Measurements from ENCODE around the gene C14orf180.
"Not testable (repeated sequence)": the region's sequence is repeated elsewhere in the genome, so short reads cannot be mapped to it uniquely, and the experiment has no call there.

C14orf180 gene

DNA sequence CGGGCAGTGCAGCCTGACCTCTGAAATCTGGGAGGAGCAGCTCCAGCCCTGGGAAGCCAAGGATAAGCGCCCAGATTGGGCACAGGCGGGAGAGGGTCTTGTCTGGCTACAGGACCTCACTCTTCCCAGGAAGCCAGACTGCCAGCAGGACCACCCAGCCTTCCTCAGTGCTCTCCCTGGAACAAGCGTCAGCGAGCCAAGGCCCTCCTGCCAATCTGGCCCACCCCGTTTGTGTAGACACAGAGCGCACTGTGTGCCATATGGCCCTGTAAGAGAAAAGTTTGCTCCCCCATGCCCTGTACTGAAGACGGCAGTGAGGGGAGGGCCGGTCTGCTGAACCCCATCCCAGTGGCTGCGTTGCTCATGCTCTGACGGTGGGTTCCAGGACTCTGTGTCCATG, 1.2 kb upstream of the C14orf180 start:
- DNase-seq (ENCODE audit: low read depth in 2 of 2), result no peak

DNA sequence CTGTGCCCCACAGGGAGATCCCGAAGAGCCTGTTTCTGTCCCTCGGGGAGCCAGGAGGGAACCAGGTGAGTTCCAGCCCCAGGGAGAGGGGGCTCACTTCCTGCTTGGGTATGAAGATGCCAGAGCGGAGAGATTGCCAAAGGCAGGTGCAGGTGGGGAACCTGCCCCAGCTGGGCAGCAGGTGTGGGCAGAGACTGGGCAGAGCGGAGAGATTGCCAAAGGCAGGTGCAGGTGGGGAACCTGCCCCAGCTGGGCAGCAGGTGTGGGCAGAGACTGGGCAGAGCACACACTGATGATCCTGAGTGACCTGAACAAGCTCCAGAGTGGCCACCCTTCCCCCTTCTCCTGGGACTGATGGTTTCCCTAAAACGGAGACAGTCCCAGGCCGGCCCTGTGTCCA, 375 bp downstream of the C14orf180 start:
- DNase-seq (ENCODE audit: low read depth in 2 of 2), result not testable (repeated sequence)

DNA sequence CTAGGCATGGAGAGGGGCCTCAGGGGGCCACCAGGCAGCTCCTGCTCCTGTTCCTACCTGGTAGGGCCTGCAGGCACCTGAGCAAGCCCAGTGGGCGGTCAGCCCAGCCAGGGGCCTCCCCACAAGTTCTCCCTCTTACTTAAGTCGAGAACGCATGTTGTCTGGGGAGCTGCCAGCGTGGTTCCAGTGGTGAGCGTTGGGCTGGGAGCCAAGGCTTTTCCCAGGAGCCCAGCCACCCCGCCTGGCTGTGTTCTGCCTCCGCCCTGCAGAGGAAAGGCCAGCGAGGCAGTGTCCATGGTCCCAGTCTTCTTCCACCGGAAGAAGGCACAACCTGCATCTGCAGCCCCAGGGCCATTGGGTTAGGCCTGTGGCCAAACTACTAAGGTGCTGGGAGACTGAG, 1.4 kb downstream of the C14orf180 start:
- DNase-seq (ENCODE audit: low read depth in 2 of 2), result no peak

DNA sequence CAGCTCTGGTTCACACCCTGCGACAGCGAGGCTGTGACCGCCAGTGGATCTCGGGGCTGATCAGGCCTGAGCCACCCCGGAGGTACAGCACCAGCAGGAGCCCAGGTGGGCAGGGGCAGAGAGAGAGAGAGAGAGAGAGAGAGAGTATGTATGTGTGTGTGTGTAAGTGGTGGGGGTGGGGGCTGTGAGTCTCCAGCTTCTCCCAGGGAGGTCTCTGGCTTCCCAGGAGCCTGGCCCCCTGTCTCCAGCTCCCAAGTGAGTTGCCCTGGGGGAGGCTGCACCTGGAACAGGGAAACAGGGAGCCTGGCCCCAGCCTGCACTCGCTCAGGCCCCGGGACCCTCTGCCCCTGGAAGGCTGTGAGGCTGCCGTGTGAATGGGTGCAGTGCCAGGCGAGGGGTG, 2.0 kb downstream of the C14orf180 start:
- no peak for DNase-seq (ENCODE audit: low read depth in 2 of 2)

DNA sequence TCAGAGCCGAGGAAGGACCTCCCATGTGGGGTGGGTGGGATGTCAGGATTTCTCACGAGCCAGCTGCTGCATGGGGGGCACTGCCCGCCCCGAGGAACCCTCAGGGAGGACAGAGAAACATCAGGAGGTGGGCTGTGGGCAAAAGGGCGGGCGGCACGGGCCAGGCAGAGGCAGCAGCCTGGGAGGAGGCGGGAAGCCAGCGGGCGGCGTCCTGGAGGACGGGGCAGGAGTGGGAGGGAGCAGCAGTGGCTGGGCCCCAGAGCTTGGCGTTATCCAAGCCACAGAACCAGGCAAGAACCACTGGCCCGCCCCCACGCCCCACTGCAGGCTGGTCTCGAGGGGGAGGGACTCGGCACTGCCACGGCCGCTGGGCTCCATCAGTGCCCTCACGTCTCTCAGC, 2.4 kb downstream of the C14orf180 start:
- no peak for DNase-seq (ENCODE audit: low read depth in 2 of 2)

DNA sequence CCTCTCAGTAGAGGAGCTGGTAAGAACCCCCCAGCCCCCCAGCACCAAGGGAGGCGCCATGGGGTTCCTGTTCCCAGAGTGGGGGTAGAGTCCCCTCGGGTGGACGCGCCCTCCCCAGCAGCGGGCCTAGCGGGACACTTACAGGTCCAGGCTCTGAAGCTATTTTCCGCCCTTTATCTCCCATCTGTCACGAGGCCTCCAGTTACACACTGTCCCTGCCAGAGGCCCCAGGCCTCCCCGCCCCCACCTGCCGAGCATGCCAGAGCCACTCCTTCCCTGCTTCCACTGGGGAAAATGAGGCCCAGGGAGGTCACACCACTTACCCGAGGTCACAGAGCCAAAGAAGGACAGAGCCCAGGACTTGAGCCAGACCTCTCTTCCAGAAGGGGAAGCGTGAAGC, 3.1 kb downstream of the C14orf180 start:
- DNase-seq (ENCODE audit: low read depth in 2 of 2), result no peak

DNA sequence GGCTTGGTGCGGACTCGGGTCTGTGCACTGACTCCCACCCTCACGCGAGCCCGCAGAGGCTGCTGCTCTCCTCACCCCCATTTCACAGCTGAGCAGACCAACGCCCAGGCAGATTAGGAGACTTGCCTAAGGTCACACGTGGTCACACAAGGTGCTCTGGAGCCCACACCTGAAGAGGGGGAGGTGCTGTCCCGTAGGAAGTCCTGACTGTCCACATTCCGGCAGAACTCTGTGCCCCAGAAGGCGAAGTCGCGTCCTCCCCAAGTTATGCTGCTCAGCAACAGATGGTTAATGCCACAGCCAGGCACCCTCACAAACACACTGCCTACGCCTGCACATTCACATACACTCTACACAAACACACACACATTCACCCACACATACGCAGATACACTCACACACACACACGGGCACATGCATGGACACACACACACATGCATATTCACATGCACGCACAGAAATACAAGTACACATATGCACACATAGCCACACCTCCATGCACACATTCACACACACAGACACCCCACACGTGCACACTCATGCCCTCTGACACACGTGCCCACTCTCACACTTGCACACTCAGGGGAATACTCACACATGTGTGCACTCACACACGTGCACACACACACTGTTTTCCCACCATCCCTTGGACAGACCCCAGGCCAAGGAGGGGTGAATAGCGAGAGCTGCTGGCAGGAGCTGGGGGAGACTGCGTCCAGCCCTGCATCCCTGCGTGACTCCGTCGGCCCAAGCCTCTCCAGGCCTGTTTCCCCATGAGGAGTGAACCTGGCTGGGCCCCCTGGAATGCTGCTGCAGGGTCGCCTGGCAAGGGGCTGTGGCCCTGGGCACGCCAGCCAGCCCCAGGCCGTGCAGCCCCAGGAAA, 4.1 kb downstream of the C14orf180 start:
- no peak for DNase-seq (ENCODE audit: low read depth in 2 of 2)

DNA sequence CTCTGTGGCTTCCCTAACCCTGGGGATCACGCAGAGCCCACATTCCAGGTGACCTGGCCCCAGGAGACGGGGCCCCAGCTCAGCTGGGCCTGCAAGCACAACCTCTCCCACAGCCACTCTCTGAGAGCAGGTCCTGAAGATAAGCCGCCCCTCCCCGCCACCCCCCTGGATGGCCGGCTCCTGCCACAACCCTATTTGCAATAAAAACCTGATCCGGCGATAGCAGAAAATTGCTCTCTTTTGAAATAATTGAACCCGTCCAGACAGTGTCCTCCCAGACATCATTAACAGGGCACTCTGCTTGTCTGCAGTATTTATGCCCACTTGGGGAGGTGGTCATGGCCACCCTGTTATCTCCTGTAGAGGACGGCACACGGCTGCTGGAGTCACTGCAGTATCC, 5.0 kb downstream of the C14orf180 start:
- DNase-seq (ENCODE audit: low read depth in 2 of 2), result no peak

DNA sequence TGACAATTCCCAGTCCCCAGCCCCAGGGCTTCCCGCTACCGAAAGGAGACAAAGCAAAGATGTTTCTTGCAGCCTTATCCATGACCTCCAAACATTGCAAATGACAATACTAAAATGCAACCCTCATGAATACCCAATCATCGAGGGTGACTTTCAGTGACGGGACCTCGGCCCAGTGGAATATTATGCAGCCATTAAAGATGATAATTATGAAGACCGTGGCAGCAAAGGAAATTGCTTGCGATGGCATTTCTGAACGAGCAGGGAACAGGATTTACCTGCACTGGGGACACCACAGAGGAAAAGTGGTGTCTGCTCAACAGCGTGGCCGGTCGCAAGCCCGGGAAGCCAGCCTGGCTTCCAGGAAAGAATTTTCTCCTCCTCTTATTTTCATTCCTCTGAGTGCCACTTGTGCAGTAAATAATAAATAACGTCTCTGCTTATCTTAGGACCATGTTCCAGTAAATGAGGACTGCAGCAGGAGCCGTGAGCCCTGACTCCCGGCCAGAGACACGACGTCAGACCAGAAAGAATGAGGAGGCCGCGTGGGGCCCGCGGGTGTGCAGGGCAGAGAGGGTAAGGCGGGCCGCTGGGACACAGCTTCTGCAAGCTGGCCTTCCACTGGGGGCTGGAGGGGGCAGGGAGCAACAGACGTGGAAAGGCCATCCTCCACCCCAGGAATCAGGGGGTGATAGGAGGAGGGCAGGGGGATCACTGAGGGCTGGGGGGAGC, 6.6 kb downstream of the C14orf180 start:
- DNase-seq (ENCODE audit: low read depth in 2 of 2), result no peak

DNA sequence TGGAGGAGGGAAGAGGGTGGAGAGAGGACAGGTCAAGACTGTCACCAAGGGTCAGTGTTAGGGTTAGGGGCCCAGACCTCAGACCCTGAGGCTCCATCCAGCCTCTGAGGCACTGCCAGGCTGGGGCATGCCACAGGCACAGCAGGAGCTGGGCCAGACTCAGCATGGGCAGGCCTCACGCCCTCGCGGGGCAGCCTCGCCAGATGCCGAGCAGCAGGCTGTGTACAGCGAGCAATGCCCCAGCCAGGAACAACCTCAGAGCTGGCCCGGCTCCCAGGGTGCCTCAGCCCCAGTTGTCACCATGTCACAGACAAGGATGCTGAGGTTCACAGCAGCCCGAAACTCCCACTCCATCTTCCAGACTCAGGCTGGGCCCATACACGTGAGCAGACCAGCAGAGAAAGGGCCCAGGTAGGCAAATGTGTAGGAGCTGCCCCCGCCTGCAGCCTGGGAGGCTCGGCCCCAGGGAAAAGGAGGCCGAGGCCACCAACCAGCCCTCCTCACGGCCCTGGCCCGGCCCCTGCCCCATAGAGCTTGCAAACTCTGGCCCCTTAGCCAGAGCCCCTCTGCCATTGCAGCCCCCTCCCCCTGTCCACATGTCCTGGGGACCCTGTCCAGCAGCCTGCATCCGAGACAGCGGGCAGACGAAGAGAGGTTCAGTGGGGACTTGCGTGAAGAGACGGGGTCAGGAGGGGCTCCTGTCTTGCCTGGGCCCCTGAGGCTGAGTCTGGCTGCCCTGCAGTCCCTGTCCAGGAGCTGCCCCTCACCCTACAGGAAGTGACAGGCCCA, 7.5 kb downstream of the C14orf180 start:
- no peak for DNase-seq (ENCODE audit: low read depth in 2 of 2)

DNA sequence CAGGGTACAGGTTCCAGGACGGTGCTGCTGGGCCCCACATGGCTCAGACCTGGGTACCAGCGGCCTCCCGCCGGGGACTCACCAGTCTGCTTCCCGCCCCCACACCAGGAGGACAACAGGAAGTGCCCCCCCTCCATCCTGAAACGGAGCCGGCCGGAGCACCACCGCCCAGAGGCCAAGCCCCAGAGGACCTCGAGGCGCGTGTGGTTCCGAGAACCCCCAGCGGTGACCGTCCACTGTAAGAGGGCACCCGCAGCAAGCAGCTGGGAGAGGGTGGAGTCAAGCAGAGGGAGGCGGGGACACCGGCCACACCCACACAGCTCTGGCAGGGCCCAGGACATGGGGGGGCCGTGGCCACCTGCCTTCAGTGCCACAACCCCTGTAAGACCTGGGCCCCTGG, 8.1 kb downstream of the C14orf180 start:
- DNase-seq (ENCODE audit: low read depth in 2 of 2), result no peak

DNA sequence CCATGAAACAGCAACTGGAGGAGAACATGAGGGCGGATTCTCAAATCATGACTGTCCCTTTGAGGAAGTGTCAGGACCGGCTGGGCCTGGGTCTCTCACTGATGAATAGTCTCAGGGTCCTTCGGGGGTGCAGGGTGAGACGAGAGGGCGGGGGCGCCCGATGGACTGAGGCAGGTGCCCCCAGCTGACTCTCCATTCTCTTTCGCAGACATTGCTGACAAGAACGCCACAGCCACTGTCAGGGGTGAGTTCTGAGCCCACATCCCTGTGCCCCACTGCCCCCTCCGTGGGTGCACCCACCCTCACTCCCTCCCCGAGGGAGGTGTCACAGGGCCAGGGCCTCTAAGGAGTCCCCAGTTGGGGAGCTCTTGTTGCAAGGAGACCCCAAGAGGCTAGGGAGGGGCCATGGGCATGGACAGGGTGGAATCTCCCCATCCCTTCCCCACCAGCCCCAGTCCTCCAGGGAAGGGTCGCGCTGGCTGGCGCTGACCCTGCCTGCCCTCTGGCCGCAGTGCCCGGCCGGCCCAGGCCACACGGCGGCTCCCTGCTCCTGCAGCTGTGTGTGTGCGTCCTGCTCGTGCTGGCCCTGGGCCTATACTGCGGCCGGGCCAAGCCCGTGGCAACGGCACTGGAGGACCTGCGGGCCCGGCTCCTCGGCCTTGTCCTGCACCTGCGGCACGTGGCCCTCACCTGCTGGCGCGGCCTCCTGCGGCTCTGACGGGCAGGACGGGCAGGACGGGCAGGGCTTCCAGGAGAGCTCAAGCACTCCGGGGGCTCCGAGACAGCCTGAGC, 8.7 kb downstream of the C14orf180 start:
- DNase-seq (ENCODE audit: low read depth in 2 of 2), result no peak

DNA sequence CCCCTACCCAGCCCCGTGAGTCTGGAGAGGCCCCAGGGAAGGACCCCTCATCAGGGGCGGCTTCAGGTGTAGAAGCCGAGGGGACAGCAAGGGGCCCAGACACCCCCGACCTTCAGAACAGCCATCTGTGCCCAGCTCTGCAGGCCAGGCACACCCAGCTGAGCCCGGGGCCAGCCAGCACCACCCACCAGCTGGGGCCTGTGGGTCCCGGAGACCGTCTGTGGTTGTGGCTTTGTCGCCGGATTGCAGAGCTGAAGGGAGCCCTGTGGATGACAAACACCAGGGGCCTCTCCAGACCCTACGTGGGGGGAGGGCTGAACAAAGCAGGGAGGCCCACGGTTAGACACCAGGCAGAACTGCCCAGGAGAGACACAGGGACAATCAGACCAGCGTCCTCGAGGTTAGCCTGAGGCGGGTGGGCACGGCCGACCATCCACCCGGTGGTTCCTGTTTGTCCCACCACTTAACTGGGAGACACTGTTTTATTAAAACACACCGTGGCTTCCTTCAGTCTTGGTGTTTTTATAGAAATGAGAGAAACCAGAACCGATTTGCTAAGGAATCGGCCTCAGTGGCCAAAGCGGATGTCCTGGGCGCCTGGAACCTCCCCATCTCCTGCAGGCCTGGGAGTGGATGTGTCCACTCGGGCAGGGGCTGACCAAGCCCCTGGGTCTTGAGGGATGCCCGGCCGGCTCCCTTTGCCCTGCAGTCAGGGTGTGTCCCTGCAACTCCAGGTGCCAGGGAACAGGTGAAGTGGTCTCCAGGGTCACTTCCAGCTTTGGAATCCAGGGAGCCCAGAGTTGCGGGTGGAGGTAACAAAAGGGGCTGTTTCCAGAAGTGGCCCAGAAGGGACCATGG, 10.0 kb downstream of the C14orf180 start:
- no peak for DNase-seq (ENCODE audit: low read depth in 2 of 2)

DNA sequence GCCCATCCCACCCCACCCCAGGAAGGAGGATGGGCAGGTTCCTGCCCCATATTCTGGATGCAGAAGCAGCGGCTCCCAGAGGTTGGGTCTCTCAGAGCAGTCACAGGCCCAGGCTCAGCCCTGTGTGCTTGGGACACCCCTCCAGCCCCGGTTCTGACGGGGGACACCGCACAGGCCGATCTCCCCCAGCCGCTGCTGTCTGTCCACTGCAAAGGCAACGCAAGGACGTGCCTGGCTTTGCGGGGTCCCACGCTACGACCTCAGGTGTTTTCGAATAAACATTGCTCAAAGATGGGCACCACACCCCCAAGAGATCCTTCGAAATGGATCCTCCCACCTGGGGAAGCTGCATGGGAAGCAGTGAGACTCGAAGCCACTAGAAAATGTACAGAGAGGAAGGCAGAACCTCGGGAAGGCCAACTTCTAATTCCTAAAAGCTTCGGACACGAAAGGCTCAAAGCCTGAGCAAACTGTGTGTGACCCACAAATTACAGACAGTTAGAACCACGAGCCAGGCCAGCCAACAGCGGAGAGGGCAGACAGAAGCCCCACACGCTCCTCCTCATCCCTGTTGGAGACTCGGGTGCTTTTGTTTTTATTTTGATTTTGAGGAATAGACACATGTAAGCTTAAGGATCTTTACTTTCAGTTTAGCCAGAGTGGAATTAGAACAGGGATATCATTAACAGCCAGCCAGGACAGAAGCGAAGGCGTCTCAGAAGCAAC, 10.8 kb downstream of the C14orf180 start:
- DNase-seq (ENCODE audit: low read depth in 2 of 2), result no peak

DNA sequence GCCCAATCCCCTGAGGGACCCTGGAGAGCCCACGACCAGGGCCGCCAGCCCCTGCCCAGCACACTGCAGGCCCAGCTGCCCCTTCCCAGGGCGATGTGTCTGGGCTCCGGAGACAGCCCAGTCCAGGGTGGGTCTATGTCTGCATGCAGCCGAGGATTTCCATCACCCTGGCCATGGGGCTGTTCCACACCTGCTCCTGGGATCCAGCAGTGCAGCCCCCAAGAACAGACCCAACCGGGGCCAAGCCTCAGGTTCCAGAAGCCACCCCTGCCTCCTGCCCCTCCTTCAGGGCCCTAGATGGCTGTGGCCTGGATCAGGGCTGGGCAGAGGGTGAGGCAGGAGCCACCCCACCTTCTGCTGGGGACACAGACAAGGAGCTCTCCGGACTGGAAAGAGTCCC, 11.5 kb downstream of the C14orf180 start:
- no peak for DNase-seq (ENCODE audit: low read depth in 2 of 2)

DNA sequence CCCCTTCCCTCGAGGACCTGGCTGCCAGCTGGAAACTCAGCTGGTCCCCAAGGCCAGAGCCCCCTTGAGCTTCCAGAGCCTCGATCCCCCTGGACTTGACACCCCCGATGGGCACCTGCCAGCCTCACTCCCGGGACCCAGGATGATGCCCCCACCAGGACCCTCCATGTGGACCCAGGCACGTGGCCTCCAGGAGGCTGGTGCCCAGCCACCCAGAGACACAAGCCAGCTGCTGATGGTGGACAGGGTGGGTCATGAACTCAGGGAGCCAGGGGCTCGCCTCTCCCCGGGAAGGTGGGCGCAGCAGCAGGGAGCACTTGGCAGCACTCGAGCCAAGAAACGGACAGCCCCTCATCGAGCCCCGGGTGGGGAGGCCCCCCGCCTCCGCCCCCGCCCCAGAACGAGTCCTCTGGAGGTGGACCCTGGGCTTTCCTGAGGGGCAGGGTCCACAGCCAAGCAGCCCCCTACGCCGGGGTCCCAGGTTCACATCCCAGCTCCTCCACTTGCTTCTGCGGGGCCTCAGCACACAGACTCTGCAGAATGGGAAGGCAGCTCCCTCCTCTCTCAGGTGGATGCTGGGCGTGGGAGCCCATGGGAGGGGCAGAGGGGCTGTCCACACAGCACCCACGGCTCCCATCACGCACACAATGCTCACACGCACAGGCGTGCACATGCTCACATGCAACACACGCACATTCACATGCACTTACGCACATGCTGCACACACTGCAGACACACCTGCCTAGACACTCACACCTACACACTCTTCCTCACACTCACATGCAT, 12.1 kb downstream of the C14orf180 start:
- DNase-seq (ENCODE audit: low read depth in 2 of 2), result no peak

DNA sequence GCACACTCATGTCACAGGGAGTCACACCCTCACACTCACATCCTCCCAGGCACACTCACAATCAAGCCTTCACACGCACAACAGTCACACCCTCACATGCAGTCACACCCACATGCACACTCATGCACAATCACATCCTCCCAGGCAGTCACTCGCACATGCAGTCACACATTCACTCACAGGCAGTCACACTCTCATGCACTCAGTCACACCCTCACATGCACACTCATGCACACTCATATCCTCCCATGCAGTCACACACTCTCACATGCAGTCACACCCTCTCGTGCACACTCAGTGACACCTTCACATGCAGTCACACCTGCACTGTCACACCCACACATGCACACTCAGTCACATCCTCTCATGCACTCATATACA, 12.7 kb downstream of the C14orf180 start:
- no peak for DNase-seq (ENCODE audit: low read depth in 2 of 2)

DNA sequence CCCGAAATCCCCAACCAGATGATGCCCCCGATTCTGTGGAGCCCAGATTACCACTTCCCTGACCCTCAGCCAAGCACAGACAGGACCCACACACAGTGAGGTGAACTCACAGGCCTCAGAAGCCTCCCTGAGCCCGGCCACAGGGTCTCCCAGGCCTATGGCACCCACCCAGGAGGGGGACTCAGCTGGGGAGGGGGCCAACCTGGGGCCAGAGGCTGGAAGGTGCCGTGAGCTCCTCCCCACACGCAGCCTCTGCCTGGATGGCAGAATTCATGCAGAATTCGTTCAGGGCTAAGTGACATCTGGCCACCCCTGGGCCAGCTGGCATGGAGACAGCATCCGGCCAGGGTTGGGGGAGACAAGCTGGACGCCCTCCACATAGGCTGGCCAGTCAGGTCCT, 13.2 kb downstream of the C14orf180 start:
- DNase-seq (ENCODE audit: low read depth in 2 of 2), result no peak

DNA sequence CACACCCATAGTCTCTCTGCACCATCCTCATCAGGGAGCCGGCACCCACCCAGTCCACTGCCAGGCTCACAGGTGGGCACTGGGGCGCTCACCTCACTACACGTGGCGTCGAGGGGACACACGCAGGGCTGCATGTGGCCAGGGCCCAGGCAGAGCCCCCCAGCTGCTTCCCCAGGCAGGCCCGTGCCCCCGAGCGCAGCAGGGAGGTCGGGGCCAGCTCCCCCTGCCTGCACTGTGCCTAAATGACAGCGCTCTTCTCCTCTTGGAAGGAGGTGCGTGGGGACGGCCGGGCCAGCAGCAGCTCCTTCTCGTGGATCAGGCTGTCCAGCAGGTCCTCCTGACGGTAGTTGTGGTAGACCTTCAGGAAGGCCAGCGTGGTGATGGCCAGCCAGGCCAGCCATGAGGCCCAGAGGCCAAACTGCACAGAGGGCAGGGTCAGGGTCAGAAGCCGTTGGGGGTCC, 13.7 kb downstream of the C14orf180 start:
- no peak for DNase-seq (ENCODE audit: low read depth in 2 of 2)
